C4-2B (cell line): ENCODE measurements around the gene SNX19.

Experiments used
- CTCF ChIP-seq: fragments of 450-650 bp; conservative IDR thresholded peaks from 2 replicates; pipeline ENCODE4 v1.5.1; 2017; ENCODE audit warnings: mild to moderate bottlenecking
- ZFX ChIP-seq: fragments of 450-650 bp; IDR thresholded peaks from 2 replicates; pipeline ENCODE4 v1.6.1; 2017

GRCh38 chr11:130945896-130946295, 29.6 kb upstream of the SNX19 start:
- TF ChIP-seq CTCF (no peak), ZFX (no peak)
